OCI-M2 (cell line): ENCODE measurements around the gene SPDYE2B.
"Not testable (repeated sequence)": the region's sequence is repeated elsewhere in the genome, so short reads cannot be mapped to it uniquely, and the experiment has no call there.

ENCODE experiments used
- DNase-seq: peaks from one replicate; lab custom pipeline; 2025; ENCODE audit not compliant: unreplicated experiment; lab: John Stamatoyannopoulos, UW

Gene SPDYE2B

GRCh38 chr7:102649924-102650323, at the start of gene SPDYE2B:
Gene SPDYE2B (plus strand): TSS chr7:102650319. CDS start chr7:102652349, 2,030 bp downstream.
- DNase-seq, result not testable (repeated sequence)

- DNase-seq, result not testable (repeated sequence)
Observed at GRCh38 chr7:102602317-102602716, 47.8 kb upstream of the SPDYE2B start.

- DNase-seq, result not testable (repeated sequence)
Observed at GRCh38 chr7:102604431-102605145, 45.5 kb upstream of the SPDYE2B start.

GRCh38 chr7:102606848-102607247, 43.3 kb upstream of the SPDYE2B start:
- not testable (repeated sequence) for DNase-seq

GRCh38 chr7:102609734-102610133, 40.4 kb upstream of the SPDYE2B start:
- DNase-seq, result not testable (repeated sequence)

GRCh38 chr7:102610441-102610840, 39.7 kb upstream of the SPDYE2B start:
- not testable (repeated sequence) for DNase-seq

- DNase-seq, result not testable (repeated sequence)
Observed at GRCh38 chr7:102611013-102611674, 39.0 kb upstream of the SPDYE2B start.

- not testable (repeated sequence) for DNase-seq
Observed at GRCh38 chr7:102611675-102612325, 38.3 kb upstream of the SPDYE2B start.

GRCh38 chr7:102613575-102614345, 36.4 kb upstream of the SPDYE2B start:
- DNase-seq, result not testable (repeated sequence)

- not testable (repeated sequence) for DNase-seq
Observed at GRCh38 chr7:102614346-102614697, 35.8 kb upstream of the SPDYE2B start.

GRCh38 chr7:102614873-102615272, 35.2 kb upstream of the SPDYE2B start:
- not testable (repeated sequence) for DNase-seq

GRCh38 chr7:102615930-102616329, 34.2 kb upstream of the SPDYE2B start:
- not testable (repeated sequence) for DNase-seq

- DNase-seq, result not testable (repeated sequence)
Observed at GRCh38 chr7:102616507-102617125, 33.5 kb upstream of the SPDYE2B start, which contains the start of gene RASA4. Gene RASA4 (minus strand): TSS chr7:102616756. CDS start chr7:102616689, 67 bp downstream.

GRCh38 chr7:102618122-102618521, 32.0 kb upstream of the SPDYE2B start:
- not testable (repeated sequence) for DNase-seq

GRCh38 chr7:102627271-102627904, 22.7 kb upstream of the SPDYE2B start:
- not testable (repeated sequence) for DNase-seq

GRCh38 chr7:102630622-102631021, 19.5 kb upstream of the SPDYE2B start:
- not testable (repeated sequence) for DNase-seq

GRCh38 chr7:102634299-102634698, 15.8 kb upstream of the SPDYE2B start:
- not testable (repeated sequence) for DNase-seq

GRCh38 chr7:102635354-102635753, 14.8 kb upstream of the SPDYE2B start:
- DNase-seq, result not testable (repeated sequence)

- DNase-seq, result not testable (repeated sequence)
Observed at GRCh38 chr7:102636956-102637355, 13.2 kb upstream of the SPDYE2B start.

- not testable (repeated sequence) for DNase-seq
Observed at GRCh38 chr7:102638848-102639247, 11.3 kb upstream of the SPDYE2B start.
